HG03135 (cell line): ENCODE measurements around the gene WWC2.

Experiments
- ATAC-seq: cut with Tn5 transposase; IDR thresholded peaks from one replicate; pipeline ENCODE4 v1.9.1; 2021; ENCODE audit warnings: mild to moderate bottlenecking, moderate library complexity; ENCODE audit not compliant: unreplicated experiment

The WWC2 gene

DNA sequence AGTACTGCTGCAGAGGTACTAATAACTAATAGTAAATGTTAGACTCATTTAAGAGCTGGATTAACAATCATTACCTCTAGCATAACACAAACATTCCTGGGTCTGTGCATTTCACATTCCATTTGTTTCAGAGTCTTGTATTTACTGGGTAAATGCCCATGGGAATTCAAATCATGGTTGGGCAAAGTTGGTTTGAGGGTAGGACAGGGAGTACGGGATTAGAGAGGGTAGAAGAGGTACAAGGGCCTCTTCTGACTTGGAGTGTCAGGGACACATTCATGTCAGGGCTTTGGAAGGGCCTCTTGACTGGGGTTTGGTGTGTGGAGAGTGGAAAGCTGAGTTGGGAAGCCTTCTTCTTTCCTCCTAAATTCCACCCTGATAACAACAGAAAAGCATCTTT, 65.9 kb downstream of the WWC2 start:
- ATAC-seq, result no peak

DNA sequence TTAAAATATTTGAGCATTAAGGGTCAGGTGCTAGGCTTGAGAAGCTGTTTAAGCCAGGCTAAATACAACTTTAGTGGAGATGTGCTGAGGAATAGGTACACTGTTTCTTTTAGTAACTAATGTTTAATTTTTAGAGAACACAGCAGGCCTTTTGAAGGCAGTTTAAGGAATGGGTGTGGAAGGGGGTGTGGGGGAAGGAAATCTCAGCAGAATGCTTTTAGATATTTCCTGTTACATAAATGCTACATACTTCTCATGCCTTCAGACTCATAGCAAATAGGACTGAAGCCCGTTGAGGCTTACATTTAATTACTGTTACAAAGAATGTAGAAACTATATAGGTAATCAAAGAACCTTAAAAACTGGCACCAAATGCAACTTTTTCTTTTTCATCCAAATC, 66.3 kb downstream of the WWC2 start:
- ATAC-seq, result no peak

DNA sequence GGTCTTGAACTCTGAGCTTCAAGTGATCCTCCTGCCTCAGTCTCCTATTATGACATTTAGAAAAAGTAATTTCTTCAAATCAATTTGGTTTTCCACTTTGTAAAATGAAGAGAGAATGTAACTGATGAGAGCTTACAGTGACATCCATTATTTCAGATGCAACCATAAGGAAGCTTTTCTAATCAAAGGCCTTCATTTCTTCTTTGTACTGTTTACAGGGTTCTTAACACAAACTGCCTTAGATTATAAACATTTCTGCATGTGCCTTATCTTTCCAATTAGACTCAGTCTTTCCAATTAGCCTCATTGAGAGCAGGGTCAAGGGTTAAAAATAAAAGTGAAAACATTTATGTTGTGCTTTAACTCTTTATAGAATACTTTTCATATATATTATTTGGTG, 71.8 kb downstream of the WWC2 start:
- no peak for ATAC-seq

DNA sequence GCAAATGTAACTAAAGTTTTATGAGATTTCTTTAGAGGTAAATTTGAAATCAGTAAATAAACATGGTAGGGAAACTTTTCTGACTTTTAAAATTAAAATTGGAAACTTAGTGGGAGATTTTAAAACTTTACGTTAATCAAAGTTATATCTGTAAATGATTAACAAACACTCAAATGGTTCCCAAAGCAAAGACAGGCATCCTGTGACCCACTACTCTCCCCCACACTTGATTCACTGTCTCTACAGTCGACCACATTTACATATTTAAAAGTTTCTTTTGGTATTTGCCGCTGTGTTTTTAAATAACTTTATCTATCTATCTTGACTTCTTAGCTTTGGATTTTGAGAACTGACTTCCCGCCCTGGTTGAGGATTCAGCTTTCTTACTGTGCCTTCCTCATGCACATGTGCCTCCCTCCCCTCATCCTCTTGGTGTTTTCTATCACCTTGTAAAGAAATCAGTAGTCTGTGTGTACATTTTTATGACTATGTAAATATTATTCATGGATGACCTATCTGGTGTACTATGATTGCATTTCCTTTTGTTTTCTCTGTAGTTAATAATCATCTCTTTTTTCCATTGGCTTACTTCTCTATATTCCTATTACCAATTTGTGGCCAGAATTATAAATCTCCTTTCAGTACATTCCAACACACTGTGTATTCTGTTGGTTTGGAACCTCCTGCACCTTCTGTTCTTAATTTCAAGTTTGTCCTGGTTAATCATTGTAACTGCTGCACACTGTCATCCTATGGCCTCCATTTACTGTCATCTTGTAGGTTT, 72.6 kb downstream of the WWC2 start:
- no peak for ATAC-seq

DNA sequence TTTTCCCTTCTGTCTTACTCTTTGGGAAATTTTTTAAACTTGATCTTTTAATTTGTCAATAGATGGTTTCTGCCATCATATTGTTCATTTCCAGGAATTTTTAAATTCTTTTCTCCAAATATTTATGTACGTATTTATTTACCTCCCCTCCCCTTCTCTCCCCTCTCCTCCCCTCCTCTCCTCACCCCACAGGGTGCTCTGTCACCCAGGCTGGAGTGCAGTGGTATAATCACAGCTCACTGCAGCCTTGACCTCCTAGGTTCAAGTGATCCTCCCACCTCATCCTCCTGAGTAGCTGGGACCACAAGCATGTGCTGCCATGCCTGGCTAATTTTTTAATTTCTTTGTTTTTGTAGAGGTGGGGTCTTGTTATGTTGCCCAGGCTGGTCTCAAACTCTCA, 73.8 kb downstream of the WWC2 start:
- no peak for ATAC-seq

DNA sequence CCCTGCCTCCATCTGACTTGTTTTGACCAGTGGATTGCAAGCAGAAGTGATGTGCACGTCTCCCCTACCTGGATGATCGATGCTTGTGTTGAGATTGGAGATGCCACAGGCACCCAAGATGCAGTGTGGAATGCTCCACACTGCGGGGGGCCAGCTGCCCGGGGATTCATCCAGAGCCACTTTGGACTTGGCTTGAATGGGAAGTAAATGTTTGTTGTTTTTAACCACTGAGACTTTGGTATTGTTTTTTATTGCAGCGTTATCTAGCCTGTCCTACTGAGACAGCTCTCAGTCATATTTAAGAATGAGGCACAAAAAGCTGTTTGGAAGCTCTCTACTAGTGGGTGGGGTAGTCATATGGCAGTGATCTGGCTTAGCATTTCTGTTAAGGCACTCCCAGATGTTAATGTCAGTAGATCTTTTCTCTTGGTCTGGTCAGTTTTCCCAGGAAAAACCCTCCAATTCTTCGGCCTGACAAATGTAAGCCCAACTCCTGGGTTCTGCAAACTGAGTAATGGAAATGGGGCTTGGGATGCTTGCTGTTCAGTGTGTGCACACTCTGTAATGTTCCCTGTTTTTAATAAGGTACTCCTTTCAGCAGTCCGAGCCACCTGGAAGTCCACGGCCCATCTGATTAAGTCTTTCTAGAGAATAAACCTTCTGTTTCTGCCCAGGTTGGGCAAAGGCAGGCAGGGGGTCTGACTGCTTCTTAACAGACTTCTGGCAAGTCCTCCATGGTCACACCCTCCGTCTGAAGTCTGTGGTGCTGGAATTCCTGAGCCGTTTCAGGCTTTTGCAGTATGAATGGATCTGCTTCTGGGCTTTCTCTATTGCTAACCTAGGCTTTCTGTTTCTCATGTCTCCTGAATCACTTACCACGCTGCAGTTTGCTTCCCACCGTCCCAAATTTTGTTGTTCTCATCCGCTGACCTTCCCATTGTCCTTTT, 74.8 kb downstream of the WWC2 start:
- ATAC-seq, result no peak

DNA sequence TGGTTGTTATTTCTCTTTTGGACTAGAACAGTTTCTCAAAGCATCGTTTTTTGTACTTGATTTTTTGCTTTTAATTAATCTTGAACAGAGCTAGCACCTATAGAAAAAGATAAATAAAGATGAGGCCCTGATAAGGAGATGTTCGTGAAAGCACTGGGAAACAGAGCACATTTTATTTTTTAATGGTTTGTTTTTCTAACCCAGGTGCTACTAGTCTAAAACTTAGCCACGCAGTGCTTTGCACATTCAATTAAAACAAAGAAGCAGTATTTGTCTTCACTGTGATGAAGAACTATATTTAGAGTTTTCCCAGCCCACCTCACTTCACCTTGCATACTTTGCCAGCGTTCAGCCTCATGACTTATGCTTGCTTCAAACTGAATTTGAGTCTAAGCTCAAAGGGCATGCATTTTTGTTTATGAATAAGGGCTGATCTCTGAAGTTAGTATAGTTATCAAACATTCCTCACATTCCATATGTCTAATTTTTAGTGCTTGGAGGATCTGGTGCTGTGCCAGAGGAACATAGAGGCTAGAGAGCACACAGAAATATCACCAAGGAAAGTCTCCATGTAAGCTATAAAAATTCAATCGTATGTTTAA, 76.7 kb downstream of the WWC2 start:
- no peak for ATAC-seq

DNA sequence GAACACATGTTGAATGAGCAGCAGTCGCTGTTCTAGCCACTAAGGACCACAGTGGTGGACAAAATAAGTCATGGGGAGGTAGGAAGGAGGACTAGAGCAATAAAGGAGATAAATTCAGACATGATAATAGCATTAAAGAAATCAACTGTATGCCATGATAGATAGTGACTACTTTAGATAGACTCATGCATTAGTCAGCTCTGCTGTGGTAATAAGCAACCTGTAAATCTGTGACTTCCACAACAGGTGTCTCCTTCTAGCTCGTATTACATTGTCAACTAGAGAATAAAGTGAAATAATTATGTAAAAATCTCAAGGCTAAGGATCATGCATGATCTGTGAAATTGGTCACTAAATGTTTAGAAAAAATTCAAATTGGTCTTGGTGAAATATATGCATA, 77.9 kb downstream of the WWC2 start:
- ATAC-seq, result no peak

DNA sequence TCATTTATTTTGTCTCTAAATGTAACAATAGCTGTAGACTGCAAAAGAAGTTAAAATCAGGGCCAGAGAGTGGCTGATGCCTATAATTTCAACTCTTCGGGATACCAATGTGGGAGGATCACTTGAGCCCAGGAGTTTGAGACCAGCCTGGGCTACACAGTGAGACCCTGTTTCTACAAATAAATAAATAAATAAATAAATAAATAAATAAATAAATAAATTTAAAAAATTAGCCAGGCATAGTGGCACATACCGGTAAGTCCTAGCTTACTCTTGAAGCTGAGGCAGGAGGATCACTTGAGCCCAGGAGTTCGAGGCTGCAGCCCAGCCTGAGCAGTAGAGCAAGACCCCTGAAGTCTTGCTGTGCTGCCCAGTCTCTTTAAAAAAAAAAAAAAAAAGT, 79.1 kb downstream of the WWC2 start:
- no peak for ATAC-seq

DNA sequence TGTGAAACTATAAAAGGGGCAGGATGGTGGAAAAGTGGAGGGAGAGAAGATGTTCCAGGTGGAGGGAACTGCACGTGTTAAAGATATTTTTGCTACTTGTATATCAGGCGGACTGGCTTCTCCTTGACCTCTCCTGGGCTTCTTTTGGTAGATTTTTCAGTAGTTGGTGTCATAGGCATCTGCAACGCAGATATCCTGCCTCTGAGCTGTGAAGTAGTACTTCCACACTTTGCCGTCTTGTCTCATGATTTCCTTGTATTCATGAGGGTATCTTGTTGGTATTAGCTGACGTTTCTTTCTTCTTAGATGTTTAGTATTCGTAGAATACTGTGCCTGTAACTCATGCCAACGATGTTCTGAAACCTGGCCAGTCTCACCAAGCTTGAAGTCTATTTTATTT, 81.0 kb downstream of the WWC2 start:
- no peak for ATAC-seq

DNA sequence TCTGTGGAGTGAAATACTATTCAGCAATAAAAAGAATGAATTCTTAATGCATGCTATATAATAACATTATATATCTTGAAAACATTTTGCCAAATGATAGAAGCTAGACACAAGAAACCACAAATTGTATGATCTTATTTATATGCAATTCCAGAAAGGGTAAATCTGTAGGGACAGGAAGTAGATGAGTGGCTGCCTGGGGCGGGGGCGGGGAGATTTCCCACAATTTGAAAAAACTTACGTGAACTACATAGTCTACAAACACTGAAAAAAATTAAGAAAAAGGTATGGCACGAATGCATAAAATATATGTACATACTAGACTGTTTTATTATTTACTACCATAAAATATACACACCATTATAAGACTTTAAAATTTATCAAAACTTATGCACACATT, 81.6 kb downstream of the WWC2 start:
- no peak for ATAC-seq

DNA sequence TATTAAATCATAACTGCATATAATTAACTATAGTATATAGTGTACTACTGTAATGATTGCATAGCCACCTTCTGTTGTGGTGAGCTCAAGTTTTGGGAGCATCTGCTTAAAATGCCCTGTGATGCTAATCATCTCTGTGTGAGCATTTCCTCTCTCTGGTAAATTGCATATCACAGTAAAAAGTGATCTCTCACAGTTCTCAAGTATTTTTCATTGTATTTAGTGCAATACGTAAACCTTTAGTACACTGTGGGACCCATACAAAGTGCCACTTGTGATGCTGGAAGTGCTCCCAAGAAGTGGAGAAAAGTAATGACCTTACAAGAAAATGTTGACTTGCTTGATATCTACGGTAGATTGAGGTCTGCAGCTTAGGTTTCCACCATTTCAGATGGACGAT, 82.0 kb downstream of the WWC2 start:
- ATAC-seq, result no peak

DNA sequence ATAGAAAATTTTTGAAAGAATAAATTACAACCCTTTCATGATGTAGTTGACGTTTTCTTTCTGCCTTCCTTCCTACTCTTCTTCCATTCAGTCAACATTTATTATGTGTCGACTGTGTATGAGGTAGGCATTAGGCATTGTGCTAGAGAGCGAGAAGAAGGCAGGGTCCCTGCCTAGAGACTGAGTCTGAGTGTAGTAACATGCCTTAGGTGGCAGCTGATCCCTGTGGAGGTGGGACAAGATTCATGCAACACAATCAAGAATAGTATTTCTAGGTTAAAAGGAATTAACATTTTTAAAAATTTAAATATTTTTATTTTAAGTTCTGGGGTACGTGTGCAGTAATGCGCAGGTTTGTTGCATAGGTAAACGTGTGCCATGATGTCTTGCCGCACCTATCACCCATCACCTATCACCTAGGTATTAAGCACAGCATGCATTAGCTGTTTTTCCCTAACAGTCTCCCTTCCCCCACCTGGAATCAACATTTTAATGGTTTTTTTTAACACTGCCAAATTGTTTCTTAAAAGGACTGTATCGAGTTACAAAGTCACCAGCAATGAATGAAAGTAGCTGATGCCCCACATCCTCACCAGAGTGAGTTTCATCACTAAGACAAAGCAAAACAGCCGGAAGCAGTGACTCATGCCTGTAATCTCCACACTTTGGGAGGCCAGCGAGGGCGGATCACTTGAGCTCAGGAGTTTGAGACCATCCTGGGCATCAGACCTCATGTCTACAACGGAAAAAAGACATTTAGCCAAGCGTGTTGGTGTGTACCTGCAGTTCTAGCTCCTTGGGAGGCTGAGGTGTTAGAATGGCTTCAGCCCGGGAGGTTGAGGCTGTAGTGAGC, 84.0 kb downstream of the WWC2 start:
- no peak for ATAC-seq

DNA sequence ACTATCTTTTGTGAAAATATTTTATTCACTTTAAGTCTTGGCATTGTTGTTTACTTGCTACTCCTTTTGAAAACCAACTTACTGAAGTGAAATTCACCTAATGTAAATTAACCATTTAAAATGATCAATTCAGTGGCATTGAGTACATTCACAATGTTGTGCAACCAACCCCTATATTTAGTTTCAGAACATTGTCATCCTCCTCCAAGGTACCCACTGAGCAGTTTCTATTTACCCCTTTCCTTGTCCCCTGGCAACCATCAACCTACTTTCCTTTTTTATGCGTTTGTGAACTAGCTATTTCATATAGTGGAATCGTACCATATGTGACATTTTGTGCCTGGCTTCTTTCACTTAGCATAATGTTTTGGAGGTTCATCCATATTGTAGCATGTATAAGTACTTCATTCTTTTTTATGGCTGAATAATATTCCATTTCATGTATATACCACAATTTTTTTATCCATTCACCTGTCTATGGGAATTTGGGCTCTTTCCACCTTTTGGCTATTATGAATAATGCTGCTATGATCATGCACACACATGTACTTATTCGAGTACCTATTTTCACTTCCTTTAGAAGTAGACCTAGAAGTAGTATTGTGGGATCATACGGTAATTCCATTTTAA, 85.0 kb downstream of the WWC2 start:
- ATAC-seq, result no peak

DNA sequence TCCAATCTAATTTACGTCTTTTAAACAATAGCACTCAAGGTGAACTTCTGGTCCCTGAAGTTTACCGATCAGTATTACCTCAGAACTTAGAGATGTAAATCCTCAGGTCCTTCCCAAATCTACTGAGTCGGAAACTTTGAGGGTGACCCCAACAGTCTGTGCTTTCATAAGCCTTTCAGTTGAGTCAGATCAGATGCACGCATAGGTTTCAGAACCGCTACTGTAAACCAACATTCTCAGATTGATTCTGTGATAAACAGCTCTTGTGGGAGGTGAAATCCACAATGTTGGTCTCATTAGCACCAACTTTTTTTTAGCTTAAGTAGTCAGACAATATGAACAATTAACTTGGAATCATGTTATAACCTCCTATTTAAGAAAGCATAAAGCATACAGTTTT, 86.0 kb downstream of the WWC2 start:
- ATAC-seq, result no peak

DNA sequence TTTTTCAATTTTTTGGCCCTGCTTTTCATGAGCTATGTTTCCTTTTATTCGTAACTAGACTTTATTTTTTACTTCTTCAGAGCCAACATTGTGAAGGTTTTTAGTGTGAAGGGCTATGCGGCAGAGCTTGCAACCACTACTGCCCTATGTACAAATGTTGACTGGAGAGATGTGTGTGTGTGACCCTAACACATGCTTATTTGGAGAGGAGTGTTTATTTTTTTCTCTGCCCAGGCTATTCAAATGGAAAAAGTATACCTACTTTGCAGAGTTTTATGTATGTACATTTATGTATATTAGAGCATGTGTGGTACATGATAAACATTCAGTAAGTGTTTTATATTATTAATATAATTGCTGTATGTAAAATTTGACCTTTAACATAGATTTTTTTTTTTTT, 86.5 kb downstream of the WWC2 start:
- no peak for ATAC-seq

DNA sequence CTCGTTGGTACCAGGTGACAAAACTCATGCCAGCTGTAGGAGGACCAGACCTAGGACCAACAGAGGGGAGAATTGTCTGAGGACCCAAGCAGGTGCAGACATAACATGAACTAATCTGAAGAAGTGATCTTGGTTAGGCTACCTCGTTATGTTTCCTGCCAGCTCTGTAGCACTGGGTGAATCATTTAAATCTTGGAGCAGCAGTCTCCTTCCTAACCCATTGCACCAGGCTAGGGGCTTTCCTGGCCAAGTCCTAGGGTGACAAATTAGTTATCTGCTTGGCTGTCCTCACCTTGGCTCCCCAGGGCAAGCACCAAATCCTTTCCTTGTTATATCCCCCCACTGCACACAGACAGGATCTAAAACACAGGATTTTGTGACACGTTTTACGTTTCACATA, 87.8 kb downstream of the WWC2 start:
- ATAC-seq, result no peak

DNA sequence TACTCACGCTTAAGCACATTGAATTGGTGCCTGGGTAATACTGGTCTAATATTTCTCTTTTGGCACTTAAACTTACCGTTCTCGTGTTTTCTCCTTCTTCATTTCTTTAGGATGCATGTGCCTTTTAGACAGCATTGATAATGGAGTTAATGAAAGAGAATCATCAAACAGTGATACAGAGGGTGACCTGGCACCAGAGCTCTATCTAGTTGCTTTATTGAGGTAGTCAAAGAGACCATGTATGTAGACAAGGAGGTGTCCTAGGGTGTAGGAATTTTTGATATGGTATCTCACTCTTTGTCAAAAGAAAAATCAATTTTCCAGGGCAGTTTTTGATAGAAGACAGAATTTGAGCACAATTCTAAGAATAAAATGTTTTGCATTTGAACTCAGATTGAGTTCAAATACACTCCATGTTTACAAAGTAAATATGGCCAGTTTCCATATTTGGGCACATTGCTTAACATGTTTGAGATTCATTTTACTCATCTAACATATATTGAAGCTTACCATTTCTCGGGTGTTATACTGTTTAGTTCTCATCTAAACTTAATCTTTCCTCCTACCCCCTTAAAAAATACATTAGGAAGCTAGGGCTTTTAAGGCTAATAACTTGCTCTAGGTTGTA, 92.0 kb downstream of the WWC2 start:
- no peak for ATAC-seq

DNA sequence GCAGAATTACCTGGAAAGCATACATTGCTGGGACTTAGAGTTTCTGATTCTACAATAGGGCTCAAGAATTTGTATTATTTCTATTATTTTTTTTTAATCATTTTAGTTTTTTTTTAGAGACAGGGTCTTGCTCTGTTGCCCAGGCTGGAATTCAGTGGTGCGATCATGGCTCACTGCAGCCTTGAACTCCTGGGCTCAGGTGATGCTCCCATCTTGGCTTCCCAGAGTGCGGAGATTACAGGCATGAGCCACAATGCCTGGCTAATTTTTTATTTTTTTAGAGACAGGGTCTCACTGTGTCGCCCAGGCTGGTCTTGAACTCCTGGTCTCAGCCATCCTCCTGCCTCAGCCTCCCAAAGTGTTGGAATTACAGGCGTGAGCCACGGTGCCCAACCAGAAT, 92.6 kb downstream of the WWC2 start:
- no peak for ATAC-seq

DNA sequence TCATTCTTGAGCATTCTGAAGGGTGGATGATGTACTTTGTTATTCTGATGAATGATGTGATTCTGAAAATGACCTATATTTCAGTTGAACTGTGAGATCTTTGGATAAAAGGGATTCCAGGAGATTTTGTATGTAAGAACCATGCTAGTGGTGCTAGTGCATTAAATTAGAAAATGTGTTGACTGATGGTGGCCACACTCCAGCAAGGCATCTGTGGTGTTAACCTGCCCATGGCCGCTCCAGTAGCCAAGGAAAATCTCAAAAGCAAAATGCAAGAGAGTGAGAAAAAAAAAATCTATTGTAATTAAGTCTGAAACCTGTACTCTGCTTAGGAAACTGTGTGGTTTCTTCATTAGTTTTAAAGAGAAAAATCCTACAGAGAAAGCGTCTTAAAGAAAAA, 93.5 kb downstream of the WWC2 start:
- ATAC-seq, result no peak
